Left forelimb (tissue), 1 donor: ENCODE data around the gene ZNF335.

ENCODE experiments used
- DNase-seq: peaks from one replicate; pipeline ENCODE4 v3.0.0-alpha.2; 2018; ENCODE audit warnings: low spot score

Gene ZNF335, protein sequence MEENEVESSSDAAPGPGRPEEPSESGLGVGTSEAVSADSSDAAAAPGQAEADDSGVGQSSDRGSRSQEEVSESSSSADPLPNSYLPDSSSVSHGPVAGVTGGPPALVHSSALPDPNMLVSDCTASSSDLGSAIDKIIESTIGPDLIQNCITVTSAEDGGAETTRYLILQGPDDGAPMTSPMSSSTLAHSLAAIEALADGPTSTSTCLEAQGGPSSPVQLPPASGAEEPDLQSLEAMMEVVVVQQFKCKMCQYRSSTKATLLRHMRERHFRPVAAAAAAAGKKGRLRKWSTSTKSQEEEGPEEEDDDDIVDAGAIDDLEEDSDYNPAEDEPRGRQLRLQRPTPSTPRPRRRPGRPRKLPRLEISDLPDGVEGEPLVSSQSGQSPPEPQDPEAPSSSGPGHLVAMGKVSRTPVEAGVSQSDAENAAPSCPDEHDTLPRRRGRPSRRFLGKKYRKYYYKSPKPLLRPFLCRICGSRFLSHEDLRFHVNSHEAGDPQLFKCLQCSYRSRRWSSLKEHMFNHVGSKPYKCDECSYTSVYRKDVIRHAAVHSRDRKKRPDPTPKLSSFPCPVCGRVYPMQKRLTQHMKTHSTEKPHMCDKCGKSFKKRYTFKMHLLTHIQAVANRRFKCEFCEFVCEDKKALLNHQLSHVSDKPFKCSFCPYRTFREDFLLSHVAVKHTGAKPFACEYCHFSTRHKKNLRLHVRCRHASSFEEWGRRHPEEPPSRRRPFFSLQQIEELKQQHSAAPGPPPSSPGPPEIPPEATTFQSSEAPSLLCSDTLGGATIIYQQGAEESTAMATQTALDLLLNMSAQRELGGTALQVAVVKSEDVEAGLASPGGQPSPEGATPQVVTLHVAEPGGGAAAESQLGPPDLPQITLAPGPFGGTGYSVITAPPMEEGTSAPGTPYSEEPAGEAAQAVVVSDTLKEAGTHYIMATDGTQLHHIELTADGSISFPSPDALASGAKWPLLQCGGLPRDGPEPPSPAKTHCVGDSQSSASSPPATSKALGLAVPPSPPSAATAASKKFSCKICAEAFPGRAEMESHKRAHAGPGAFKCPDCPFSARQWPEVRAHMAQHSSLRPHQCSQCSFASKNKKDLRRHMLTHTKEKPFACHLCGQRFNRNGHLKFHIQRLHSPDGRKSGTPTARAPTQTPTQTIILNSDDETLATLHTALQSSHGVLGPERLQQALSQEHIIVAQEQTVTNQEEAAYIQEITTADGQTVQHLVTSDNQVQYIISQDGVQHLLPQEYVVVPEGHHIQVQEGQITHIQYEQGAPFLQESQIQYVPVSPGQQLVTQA (N-terminal part only)

DNA sequence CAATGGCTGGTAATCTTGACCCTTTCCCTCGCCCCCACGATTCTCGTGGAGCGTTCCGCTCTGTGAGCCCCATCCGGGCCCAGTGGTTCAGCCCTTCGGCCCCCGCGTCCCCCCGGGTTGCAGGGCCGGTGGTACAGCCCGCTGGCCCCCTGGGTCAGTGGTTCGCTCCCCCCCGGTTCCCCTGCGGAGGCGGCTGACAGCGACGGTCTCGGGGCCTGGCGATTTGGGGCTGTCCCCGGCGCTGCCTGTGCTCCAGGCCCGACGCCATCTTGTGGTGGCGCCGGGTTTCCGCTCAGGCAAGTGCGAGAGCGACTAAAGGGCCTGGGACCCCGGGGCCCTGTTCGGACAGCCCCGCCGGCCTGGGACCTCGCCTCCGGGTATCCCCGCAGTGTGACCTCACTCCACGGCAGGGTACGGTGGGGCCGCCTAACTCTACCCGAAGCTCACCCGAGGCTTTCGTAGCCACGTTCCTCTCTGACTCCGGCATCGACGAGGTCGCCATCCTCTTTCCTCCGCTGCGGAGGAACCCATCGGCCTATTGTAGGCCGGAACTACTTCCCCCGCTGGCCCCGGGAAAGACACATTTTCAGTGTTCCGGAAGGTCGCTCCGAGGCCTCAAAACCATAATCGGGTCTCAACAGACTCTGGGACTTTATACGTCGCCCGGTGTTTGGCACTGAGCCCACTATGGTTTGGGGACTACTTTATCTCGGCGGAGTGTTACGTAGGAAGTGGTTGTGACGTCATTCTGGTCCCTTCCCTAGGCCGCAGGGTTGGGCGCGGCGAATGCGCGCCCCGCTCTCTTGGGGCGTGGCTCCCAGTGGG, at the start of gene ZNF335:
Gene ZNF335, minus strand, starts transcription at position 529 of the 825 bp plus-strand sequence. CDS start 793 bp downstream, outside the sequence.
- DNase-seq: peak; percentile 98

DNA sequence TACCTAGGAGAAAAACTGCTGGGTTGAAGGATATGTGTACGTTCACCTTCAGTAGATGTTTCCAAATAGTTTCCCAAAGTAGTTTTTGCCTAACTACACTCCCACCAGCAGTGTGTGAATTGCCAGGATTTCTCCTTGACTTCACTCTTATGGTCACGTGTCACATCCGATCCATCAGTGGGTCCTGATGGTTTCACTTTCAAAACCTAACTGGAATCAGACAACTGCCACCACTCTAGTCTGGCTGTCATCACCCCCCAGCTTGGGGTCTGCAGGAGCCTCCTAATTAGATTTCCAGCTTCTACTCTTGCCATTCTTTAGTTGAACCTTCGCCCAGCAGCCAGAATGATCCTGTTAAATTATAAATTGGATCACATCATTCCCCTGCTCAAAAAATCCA, 48.6 kb upstream of the ZNF335 start:
- DNase-seq: no peak

DNA sequence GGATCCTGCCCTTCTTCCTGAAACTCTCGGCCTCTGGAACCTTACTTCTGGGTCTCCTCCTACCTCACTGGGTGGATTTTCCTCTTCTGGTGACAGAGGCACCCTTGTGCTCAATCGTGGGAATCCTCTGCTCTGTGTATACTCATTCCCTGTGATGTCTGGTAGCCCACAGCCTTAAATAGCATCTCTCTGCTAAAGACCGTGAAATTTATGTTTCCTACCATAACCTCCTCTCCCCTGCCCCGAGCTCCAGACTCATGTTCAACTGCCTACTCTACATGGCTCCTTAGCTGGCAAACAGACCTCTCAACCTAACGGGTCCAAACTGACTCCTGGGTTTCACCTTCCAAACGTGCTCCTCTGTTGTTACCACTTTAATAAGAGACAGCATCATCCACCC, 46.6 kb upstream of the ZNF335 start:
- no peak for DNase-seq

DNA sequence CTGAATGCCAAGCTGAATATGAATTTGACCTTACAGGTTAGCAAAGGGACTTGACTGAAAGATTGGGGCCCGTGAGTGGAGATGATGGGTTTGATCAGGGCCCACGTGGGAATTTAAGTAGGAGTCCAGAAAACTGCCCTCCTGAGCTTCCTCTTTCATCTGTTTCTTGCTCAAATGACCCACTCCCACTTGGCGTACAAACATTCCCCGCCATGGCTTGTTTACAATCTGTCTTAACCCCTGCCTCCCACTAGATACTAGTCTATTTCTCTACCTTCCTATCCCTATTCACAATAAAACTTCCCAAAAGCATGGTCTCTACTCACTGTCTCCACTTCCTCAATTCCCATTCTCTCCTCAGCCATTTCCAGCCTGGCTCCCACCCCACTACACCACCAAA, 46.1 kb upstream of the ZNF335 start:
- no peak for DNase-seq

DNA sequence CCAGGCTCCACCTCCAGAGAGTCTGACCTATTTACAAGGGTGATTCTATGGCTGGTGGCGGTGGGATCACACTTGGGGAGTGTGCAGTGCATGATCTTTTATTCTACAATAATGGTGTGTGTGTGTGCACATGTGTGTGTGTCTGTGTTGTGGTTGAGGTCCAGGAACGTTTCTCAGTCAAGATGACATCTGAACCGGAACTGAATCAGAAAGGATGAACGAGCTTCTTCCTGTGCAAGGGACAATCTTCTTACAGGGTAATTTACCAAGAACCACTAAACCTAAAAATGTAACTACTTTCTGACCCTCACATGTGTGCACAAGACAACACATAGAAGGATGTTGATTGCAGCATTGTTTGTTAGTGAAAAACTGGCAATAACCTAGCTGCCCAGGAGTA, 45.3 kb upstream of the ZNF335 start:
- no peak for DNase-seq

DNA sequence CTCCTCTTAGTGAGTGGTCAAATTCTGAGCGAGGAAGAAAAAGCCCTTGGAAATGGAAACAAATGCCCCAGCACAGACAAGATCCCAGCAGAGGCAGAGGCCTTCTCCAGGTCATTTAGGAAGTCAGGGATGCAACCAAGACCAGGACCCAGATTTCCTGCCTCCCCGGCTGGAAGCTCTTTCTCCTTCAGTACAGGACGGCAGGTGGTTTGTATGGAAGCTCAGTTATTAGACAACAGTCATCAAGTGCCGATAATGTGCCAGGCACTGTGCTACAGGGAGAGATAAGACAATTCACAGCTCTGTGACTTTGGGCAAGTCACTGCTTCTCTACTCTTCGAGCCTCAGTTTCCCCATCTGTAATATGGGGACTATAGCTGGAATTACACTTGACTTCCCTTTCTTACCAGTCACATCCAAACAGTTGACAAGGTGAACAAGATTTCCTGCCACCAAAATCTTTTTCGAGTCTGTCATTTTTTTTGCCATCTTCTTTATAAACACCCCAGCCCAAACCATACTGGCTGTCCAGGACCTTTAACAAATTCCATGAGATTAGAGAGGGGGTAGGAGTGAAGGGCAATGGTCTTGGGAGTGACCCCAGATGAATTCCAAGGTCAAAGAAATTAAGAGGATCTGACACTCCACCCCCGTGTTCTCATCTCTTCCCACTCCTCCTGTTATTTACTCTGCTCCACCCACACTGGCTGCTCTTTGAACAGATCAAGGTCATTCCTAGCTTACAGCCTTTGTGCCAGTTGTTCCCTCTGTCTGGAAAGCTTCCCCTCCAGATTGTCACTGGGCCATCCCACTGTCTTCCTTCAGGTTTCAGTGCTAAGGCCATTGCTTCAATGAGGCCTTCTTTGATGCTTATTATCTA, 42.8 kb upstream of the ZNF335 start:
- DNase-seq: no peak

DNA sequence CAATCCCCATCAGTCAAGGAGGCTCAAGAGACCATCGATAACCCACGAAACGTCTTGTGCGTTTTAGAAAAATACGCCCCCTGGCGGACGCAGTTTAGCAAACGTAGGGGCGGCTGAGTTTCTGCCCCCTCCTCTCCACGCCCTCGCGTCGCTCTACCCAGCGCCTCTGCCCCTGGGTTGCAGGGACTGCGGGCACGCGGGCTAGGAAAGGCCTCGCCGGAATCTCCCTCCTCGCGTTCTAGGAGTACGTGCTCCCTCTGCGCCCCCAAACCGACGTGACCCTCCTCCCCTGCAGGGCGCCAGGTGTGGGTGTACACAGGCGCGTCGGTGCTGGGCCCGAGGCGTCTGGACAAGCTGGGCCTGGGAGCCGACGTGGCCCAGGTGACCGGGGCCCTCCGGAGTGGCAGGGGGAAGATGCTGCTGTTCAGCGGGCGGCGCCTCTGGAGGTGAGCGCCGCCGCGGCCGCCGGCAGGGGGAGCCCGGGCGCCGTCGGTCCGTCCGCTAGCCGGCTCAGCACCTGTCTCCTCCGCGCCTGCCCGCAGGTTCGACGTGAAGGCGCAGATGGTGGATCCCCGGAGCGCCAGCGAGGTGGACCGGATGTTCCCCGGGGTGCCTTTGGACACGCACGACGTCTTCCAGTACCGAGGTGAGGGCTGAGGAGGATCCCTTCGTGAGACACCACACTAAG, 42.0 kb upstream of the ZNF335 start:
- DNase-seq: no peak

DNA sequence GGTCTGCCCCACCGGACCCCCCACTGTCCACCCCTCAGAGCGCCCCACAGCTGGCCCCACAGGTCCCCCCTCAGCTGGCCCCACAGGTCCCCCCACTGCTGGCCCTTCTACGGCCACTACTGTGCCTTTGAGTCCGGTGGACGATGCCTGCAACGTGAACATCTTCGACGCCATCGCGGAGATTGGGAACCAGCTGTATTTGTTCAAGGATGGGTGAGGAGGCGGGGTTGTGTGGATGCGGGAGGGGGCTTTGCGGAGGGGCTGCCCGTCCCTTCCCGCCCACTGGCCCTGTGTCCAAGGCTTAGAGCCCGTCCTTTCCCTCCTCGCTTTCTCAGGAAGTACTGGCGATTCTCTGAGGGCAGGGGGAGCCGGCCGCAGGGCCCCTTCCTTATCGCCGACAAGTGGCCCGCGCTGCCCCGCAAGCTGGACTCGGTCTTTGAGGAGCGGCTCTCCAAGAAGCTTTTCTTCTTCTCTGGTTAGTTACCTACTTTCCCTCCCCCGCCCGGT, 41.4 kb upstream of the ZNF335 start:
- DNase-seq: no peak

DNA sequence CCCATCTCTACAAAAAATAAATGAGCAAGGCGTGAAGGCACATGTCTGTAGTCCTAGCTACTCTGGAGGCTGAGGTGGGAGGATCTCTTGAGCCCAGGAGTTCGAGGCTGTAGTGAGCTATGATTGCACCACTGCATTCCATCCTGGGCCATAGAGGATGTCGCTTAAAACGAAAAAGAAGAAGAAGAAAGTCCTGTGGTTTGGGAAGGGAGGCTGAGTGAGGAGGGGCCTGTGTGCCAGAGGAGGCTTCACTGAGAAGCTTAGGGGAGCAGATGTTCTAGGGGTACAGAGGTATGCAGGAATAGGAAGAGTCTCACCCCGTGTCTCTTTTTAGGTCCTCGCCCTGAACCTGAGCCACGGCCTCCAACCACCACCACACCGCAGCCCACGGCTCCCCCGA, 40.9 kb upstream of the ZNF335 start:
- no peak for DNase-seq

DNA sequence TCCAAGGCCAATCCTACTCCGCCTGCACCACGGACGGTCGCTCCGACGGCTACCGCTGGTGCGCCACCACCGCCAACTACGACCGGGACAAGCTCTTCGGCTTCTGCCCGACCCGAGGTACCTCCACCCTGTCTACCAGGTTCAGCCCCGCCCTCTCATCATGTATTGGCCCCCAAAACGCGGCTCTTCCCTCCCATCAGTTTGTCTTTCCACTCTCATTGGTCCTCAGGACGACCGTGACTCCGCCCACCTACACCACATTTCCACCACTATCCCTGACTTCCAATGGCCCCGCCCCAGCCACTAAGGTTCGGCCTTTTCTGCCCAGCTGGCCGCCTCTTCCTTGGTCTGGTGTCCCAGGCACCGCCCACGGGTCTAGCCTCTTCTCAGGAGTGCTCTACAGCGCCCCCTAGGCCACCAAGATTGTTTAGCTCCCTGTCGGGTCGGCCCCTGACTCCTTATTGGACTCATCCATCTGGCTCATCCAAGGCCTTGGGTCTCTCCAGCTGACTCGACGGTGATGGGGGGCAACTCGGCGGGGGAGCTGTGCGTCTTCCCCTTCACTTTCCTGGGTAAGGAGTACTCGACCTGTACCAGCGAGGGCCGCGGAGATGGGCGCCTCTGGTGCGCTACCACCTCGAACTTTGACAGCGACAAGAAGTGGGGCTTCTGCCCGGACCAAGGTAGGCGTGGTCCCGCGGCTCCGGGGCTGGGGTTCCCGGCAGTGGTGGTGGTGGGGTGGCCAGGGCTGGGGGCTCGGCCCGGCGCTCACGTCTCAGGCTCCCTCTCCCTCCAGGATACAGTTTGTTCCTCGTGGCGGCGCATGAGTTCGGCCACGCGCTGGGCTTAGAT, 39.9 kb upstream of the ZNF335 start:
- no peak for DNase-seq

DNA sequence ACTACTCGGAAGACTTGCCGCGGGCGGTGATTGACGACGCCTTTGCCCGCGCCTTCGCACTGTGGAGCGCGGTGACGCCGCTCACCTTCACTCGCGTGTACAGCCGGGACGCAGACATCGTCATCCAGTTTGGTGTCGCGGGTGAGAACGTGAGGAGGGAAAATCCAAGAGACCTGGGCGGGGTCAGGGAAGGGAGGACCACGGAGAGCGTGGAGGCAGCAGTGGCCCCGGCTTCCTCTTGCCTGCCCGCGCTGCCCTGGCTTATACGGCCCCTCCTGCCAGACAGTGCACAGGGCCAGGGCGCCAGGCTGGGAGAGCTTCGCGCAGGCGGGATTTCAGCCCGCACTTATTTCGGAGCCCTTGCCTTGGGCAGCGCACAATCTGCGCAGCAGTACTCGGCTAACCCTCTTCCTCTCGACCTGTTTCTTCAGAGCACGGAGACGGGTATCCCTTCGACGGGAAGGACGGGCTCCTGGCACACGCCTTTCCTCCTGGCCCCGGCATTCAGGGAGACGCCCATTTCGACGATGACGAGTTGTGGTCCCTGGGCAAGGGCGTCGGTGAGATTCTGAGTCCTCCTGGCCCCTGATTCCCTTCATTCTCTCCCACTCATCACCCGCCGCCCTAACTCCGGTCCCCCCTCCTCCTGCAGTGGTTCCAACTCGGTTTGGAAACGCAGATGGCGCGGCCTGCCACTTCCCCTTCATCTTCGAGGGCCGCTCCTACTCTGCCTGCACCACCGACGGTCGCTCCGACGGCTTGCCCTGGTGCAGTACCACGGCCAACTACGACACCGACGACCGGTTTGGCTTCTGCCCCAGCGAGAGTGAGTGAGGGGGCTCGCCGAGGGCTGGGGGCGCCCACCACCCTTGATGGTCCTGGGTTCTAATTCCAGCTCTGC, 38.7 kb upstream of the ZNF335 start:
- DNase-seq: no peak

DNA sequence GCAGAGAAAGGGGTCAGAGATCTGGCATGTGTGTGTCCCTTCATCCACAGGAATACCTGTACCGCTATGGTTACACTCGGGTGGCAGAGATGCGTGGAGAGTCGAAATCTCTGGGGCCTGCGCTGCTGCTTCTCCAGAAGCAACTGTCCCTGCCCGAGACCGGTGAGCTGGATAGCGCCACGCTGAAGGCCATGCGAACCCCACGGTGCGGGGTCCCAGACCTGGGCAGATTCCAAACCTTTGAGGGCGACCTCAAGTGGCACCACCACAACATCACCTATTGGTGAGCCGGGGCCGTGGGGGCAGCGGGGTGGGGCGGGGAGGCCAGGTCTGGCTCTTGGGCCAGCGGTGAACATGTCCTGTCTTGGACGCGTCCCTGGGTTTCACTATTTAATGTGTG, 37.8 kb upstream of the ZNF335 start:
- no peak for DNase-seq

DNA sequence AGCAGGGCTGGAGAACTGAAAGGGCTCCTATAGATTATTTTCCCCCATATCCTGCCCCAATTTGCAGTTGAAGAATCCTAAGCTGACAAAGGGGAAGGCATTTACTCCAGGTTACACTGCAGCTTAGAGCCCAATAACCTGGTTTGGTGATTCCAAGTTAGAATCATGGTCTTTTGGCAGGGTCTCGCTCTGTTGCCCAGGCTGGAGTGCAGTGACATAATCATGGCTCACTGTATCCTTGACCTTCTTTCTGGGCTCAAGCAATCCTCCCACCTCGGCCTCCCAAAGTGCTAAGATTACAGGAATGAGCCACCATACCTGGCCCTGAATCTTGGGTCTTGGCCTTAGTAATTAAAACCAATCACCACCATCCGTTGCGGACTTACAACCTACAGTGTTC, 35.7 kb upstream of the ZNF335 start:
- no peak for DNase-seq

DNA sequence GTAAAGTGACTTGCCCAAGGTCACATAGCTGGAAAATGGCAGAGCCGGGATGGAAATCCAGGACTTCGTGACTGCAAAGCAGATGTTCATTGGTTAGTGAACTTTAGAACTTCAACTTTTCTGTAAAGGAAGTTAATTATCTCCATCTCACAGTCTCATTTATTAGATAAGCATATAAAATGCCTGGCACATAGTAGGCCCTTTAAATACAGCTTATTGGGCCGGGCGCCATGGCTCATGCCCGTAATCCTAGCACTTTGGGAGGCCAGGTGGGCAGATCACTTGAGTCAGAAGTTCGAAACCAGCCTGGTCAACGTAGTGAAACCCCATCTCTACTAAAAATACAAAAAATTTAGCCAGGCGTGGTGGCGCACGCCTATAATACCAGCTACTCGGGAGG, 35.0 kb upstream of the ZNF335 start:
- no peak for DNase-seq

DNA sequence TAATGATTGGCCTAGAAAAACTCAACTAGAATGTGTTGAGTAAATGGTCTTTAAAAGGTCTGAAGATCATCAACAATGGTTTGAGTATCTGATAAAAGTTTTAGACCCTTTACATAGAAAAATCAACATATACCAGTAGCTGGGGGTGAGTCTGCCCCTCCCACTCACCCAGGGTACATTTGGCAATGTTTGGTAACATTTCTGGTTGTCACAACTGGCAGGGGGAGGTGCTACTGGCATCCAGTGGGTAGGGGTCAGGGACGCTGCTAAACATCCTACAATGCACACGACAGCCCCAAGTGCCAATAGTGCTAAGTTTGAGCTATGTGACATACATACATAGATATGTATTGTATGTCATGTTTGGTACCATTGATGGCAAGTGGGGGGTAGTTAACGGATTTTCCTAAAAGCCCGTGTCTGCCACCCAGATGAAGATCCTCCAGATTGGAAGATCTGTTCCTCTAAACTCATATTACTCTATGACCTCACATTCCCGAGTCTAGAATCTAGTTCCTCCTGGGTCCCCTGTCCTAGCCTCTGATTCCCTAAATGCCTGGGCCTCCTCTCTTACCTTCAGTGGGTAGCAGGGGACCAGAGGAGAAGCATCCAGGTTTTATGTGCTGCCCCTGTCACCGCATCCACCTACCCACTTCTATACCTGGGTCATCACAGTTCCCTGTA, 34.2 kb upstream of the ZNF335 start:
- DNase-seq: no peak

DNA sequence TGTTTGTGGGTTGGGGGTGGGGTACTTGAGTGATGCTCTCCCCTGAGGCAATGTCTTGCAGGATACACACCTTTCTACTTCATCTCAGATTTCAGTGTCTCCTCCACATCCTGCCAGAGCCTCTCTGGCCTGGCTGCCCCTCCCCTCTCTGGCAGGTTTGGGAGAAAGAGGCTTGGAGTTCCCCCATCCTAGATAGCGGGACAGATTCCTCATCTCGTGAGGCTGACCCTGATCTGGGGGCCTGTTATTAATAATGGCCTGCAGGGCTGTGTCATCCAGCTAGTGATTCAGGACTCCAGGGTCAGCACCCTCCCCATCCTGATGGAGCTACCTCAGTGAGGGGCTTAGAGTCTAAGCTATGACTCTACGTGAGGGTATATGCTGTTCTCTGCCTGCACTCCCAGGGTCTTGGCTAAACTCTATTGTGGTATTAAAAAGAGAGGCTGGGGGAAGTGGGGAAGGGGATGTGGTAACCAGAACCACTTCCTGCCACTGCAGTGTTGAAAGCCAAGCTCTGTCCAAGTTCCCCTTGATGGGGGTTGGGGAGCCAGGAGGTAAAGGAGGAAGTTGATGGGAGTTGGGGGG, 33.0 kb upstream of the ZNF335 start:
- no peak for DNase-seq

DNA sequence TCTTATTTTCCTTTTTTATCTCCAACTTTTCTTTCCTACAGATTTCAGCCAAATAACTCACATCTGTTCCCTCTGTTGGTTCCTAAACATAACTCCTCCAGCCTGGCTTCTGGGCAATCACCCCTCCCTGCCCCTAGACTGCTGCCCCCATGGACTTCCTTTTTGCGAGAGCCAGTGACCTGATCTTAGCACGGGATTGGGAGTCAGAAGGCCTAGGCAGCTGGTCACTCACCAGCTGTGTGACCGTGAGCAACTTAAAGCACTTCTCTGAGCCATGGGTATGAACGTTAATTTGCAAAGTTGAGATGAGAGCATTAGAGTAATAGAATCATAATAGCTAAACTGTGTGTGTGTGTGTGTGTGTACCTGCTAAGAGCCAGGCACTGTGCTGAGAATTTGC, 32.2 kb upstream of the ZNF335 start:
- DNase-seq: no peak
